ENCODE measurements around the gene USP28.

DNA sequence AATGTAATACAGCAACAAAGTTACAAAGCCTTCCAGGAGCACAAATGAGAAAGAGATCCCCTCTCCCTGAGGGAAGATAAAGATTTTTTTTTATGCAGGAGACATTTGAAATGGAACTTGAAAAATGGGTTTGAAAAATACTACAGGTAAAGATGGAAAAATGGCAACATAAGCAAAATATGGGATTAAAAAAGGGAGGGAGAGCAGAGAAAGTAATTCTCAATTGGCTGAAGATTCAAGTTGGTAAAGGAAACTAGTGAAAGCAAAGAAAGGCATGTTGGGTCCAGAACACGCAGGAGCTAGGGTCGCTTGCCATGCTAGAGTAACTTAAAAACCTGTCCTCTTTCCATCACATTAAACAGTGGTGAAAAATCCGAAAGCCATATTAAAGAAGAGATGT is 103.4 kb downstream of the USP28 start:
- TF ChIP-seq POLR2A (IDR thresholded peaks at IDR 0.05; ENCODE audit: low read depth, low read length) (no peak), POLR2AphosphoS5 (IDR thresholded peaks at IDR 0.05; ENCODE audit: low read depth, low read length) (no peak), TAF1 (IDR thresholded peaks at IDR 0.05; ENCODE audit: borderline replicate concordance, low read depth, low read length) (no peak)
